AG09319 (cell line): ENCODE measurements around the gene ACSM5.
"Not testable (repeated sequence)": the region's sequence is repeated elsewhere in the genome, so short reads cannot be mapped to it uniquely, and the experiment has no call there.

Experiments used
- DNase-seq: peaks from one replicate; pipeline ENCODE4 v3.0.0-alpha.2; 2010; ENCODE audit warnings: low read depth; ENCODE audit errors: extremely low read depth
- CTCF ChIP-seq: IDR thresholded peaks from 2 replicates; pipeline ENCODE4 v1.5.1; 2011; ENCODE audit warnings: low read depth, mild to moderate bottlenecking, inconsistent platforms, low read length, moderate library complexity

Gene ACSM5

GRCh38 chr16:20424129-20424866, 15.0 kb downstream of the ACSM5 start:
- TF ChIP-seq CTCF = no peak
- no peak for DNase-seq

- not testable (repeated sequence) for DNase-seq
Measured at GRCh38 chr16:20427401-20427797, 18.1 kb downstream of the ACSM5 start.

GRCh38 chr16:20429499-20429898, 20.2 kb downstream of the ACSM5 start:
- not testable (repeated sequence) for DNase-seq

GRCh38 chr16:20430480-20430879, 21.1 kb downstream of the ACSM5 start:
- DNase-seq = not testable (repeated sequence)

GRCh38 chr16:20430948-20431347, 21.6 kb downstream of the ACSM5 start:
- DNase-seq = no peak
- no peak for TF ChIP-seq CTCF

GRCh38 chr16:20438950-20439349, 29.6 kb downstream of the ACSM5 start:
- not testable (repeated sequence) for DNase-seq

- not testable (repeated sequence) for DNase-seq
Measured at GRCh38 chr16:20439820-20440231, 30.5 kb downstream of the ACSM5 start.

- not testable (repeated sequence) for DNase-seq
Measured at GRCh38 chr16:20440731-20441130, 31.4 kb downstream of the ACSM5 start.

GRCh38 chr16:20441191-20441590, 31.9 kb downstream of the ACSM5 start:
- no peak for TF ChIP-seq CTCF
- DNase-seq = no peak

GRCh38 chr16:20441859-20442258, 32.5 kb downstream of the ACSM5 start:
- not testable (repeated sequence) for DNase-seq

- DNase-seq = not testable (repeated sequence)
Measured at GRCh38 chr16:20446652-20447393, 37.5 kb downstream of the ACSM5 start.

- DNase-seq = not testable (repeated sequence)
Measured at GRCh38 chr16:20451364-20451763, 42.0 kb downstream of the ACSM5 start, which contains the start of gene ACSM2A. Gene ACSM2A (plus strand): TSS chr16:20451521. CDS start chr16:20460115, 8,594 bp downstream.

- not testable (repeated sequence) for DNase-seq
Measured at GRCh38 chr16:20453633-20454032, 44.3 kb downstream of the ACSM5 start.

- DNase-seq = not testable (repeated sequence)
Measured at GRCh38 chr16:20459227-20459626, 49.9 kb downstream of the ACSM5 start.

GRCh38 chr16:20460313-20460712, 51.0 kb downstream of the ACSM5 start:
- not testable (repeated sequence) for DNase-seq

GRCh38 chr16:20468954-20469353, 59.6 kb downstream of the ACSM5 start:
- not testable (repeated sequence) for DNase-seq

- DNase-seq = not testable (repeated sequence)
Measured at GRCh38 chr16:20469930-20470329, 60.6 kb downstream of the ACSM5 start.
